ENCODE results near the gene RTKN. TPM values are rescaled to one million over a fixed set of nuclear protein-coding genes. Genes with fewer than 3 reads are reported as not detected.

The RTKN gene
- total RNA-seq, 2 experiments from 2014 or later = 1.6 to 1.8 TPM

GRCh38 chr2:74391580-74392448, 49.9 kb downstream of the RTKN start:
- H3K9me3 Mint-ChIP-seq = no peaks in the 10 kb centered on the region
- peak; percentile 92 for DNase-seq

GRCh38 chr2:74391209-74391579, 50.5 kb downstream of the RTKN start:
- Mint-ChIP-seq H3K4me1 (peaks cover 9% of the 10 kb centered on the region), H3K27me3 (peaks cover 7% of the 10 kb centered on the region), H3K4me3 (peak overlapping the region; percentile 89), H3K27ac (peak overlapping the region; percentile 79), H3K36me3 (no peaks in the 10 kb centered on the region), H3K9me3 (no peaks in the 10 kb centered on the region)
- DNase-seq = no peak

More at GRCh38 chr2:74391580-74392448, 49.9 kb downstream of the RTKN start:
- Mint-ChIP-seq H3K27me3 (peaks cover 7% of the 10 kb centered on the region), H3K27ac (peak overlapping the region; percentile 97), H3K4me3 (peak overlapping the region; percentile 89), H3K4me1 (peaks cover 9% of the 10 kb centered on the region), H3K36me3 (no peaks in the 10 kb centered on the region)

- H3K9me3 Mint-ChIP-seq = no peaks in the 10 kb centered on the region
- no peaks in the 10 kb centered on the region for H3K36me3 Mint-ChIP-seq
- H3K27ac Mint-ChIP-seq = peak overlapping the region; percentile 12
- H3K27me3 Mint-ChIP-seq = peaks cover 7% of the 10 kb centered on the region
- H3K4me1 Mint-ChIP-seq = peaks cover 9% of the 10 kb centered on the region
- DNase-seq = no peak
- peak overlapping the region; percentile 89 for H3K4me3 Mint-ChIP-seq
Observed at GRCh38 chr2:74390606-74391005, 51.1 kb downstream of the RTKN start.

GRCh38 chr2:74387346-74387745, 54.4 kb downstream of the RTKN start:
- H3K4me1 Mint-ChIP-seq = peaks cover 8% of the 10 kb centered on the region
- H3K4me3 Mint-ChIP-seq = no peak overlapping the region
- no peaks in the 10 kb centered on the region for H3K9me3 Mint-ChIP-seq
- no peaks in the 10 kb centered on the region for H3K36me3 Mint-ChIP-seq
- no peak for DNase-seq
- no peak overlapping the region for H3K27ac Mint-ChIP-seq
- no peaks in the 10 kb centered on the region for H3K27me3 Mint-ChIP-seq

GRCh38 chr2:74385396-74385795, 56.3 kb downstream of the RTKN start:
- H3K36me3 Mint-ChIP-seq = no peaks in the 10 kb centered on the region
- no peak overlapping the region for H3K4me3 Mint-ChIP-seq
- H3K27ac Mint-ChIP-seq = no peak overlapping the region
- H3K9me3 Mint-ChIP-seq = no peaks in the 10 kb centered on the region
- no peak for DNase-seq
- H3K4me1 Mint-ChIP-seq = peaks cover 14% of the 10 kb centered on the region
- no peaks in the 10 kb centered on the region for H3K27me3 Mint-ChIP-seq

GRCh38 chr2:74384051-74384450, 57.7 kb downstream of the RTKN start:
- H3K9me3 Mint-ChIP-seq = no peaks in the 10 kb centered on the region
- H3K36me3 Mint-ChIP-seq = no peaks in the 10 kb centered on the region
- no peaks in the 10 kb centered on the region for H3K27me3 Mint-ChIP-seq
- no peak overlapping the region for H3K4me3 Mint-ChIP-seq
- peaks cover 22% of the 10 kb centered on the region for H3K4me1 Mint-ChIP-seq
- DNase-seq = no peak
- no peak overlapping the region for H3K27ac Mint-ChIP-seq

GRCh38 chr2:74383254-74383653, 58.5 kb downstream of the RTKN start:
- Mint-ChIP-seq H3K4me1 (peaks cover 26% of the 10 kb centered on the region), H3K27ac (no peak overlapping the region)

GRCh38 chr2:74381751-74382150, 60.0 kb downstream of the RTKN start:
- Mint-ChIP-seq H3K27me3 (no peaks in the 10 kb centered on the region), H3K27ac (no peak overlapping the region), H3K9me3 (no peaks in the 10 kb centered on the region), H3K4me3 (no peak overlapping the region), H3K4me1 (peaks cover 27% of the 10 kb centered on the region), H3K36me3 (peaks cover 4% of the 10 kb centered on the region)
- DNase-seq = no peak

More at GRCh38 chr2:74383254-74383653, 58.5 kb downstream of the RTKN start:
- Mint-ChIP-seq H3K36me3 (no peaks in the 10 kb centered on the region), H3K27me3 (no peaks in the 10 kb centered on the region), H3K4me3 (no peak overlapping the region), H3K9me3 (no peaks in the 10 kb centered on the region)
- no peak for DNase-seq

GRCh38 chr2:74379851-74380789, 61.6 kb downstream of the RTKN start, which contains the start of gene DCTN1:
Gene DCTN1 (minus strand): TSS chr2:74380311. CDS start chr2:74380037, 274 bp downstream.
- Mint-ChIP-seq H3K36me3 (peaks cover 6% of the 10 kb centered on the region), H3K27ac (no peak within 1 kb of the TSS), H3K9me3 (no peaks in the 10 kb centered on the region), H3K4me1 (peaks cover 27% of the 10 kb centered on the region), H3K4me3 (peak within 1 kb of the TSS; percentile 33), H3K27me3 (no peaks in the 10 kb centered on the region)
- no peak for DNase-seq

GRCh38 chr2:74378007-74378406, 63.7 kb downstream of the RTKN start:
- no peaks in the 10 kb centered on the region for H3K27me3 Mint-ChIP-seq
- no peak for DNase-seq
- H3K27ac Mint-ChIP-seq = no peak overlapping the region
- H3K4me3 Mint-ChIP-seq = no peak overlapping the region
- peaks cover 6% of the 10 kb centered on the region for H3K36me3 Mint-ChIP-seq
- no peaks in the 10 kb centered on the region for H3K9me3 Mint-ChIP-seq
- H3K4me1 Mint-ChIP-seq = peaks cover 27% of the 10 kb centered on the region

GRCh38 chr2:74375838-74376237, 65.9 kb downstream of the RTKN start:
- Mint-ChIP-seq H3K27ac (no peak overlapping the region), H3K4me1 (peaks cover 20% of the 10 kb centered on the region), H3K27me3 (no peaks in the 10 kb centered on the region), H3K9me3 (no peaks in the 10 kb centered on the region), H3K36me3 (peaks cover 9% of the 10 kb centered on the region), H3K4me3 (no peak overlapping the region)
- DNase-seq = no peak

Other genes starting within 250 kb of the RTKN start
- gene MTHFD2, start 243.3 kb downstream of the RTKN start, total RNA-seq = 100 to 1,000 TPM; 375 to 398 TPM
- 1 to 10 TPM in 1 of 2 experiments, under 1 TPM in 1; 0.74 to 1.5 TPM for gene SLC4A5, start 98.5 kb downstream of the RTKN start, total RNA-seq
- 10 to 100 TPM; 93.6 to 94.1 TPM for gene DCTN1, start 61.6 kb downstream of the RTKN start, total RNA-seq
- gene C2orf81, start 20.3 kb downstream of the RTKN start, total RNA-seq = 1 to 10 TPM; 5.1 to 6.2 TPM
- 10 to 100 TPM; 88.6 to 90.2 TPM for gene WDR54, start 20.2 kb downstream of the RTKN start, total RNA-seq
- gene INO80B, start 13.2 kb upstream of the RTKN start, total RNA-seq = 10 to 100 TPM; 29.0 to 30.9 TPM
- 10 to 100 TPM; 19.1 to 20.1 TPM for gene WBP1, start 16.5 kb upstream of the RTKN start, total RNA-seq
- gene MOGS, start 23.4 kb upstream of the RTKN start, total RNA-seq = 10 to 100 TPM; 54.7 to 59.5 TPM
- gene MRPL53, start 30.7 kb upstream of the RTKN start, total RNA-seq = 100 to 1,000 TPM; 105 to 111 TPM
- gene CCDC142, start 41.1 kb upstream of the RTKN start, total RNA-seq = 10 to 100 TPM in 1 of 2 experiments, 1 to 10 TPM in 1; 8.0 to 11.8 TPM
- gene TTC31, start 41.1 kb upstream of the RTKN start, total RNA-seq = 10 to 100 TPM; 22.7 to 23.2 TPM
- under 1 TPM in 1 of 2 experiments, not detected in 1; 0.18 TPM for gene LBX2, start 57.7 kb upstream of the RTKN start, total RNA-seq
- gene PCGF1, start 65.8 kb upstream of the RTKN start, total RNA-seq = 10 to 100 TPM; 17.7 to 18.9 TPM
- under 1 TPM in 1 of 2 experiments, not detected in 1; 0.12 TPM for gene TLX2, start 72.5 kb upstream of the RTKN start, total RNA-seq
- under 1 TPM; 0.16 to 0.27 TPM for gene DQX1, start 84.3 kb upstream of the RTKN start, total RNA-seq
- 100 to 1,000 TPM; 138 to 140 TPM for gene AUP1, start 87.8 kb upstream of the RTKN start, total RNA-seq
- gene HTRA2, start 88.0 kb upstream of the RTKN start, total RNA-seq = 10 to 100 TPM; 56.8 to 59.3 TPM
- 1 to 10 TPM; 1.9 to 2.7 TPM for gene LOXL3, start 112.0 kb upstream of the RTKN start, total RNA-seq
- 10 to 100 TPM; 19.6 to 23.5 TPM for gene DOK1, start 112.8 kb upstream of the RTKN start, total RNA-seq
- gene M1AP, start 206.4 kb upstream of the RTKN start, total RNA-seq = under 1 TPM in 1 of 2 experiments, not detected in 1; 0.23 TPM
- 1 to 10 TPM; 3.9 to 4.2 TPM for gene SEMA4F, start 212.3 kb upstream of the RTKN start, total RNA-seq